Loucy (cell line): ENCODE measurements around the gene RCBTB1.

Experiments used
- H2AFZ ChIP-seq: fragments of 200-600 bp; sonication (generic); 2 replicates; pipeline ENCODE4 v1.6.0; 2016; ENCODE audit warnings: antibody characterized with exemption, mild to moderate bottlenecking, low read length, moderate library complexity
- H3F3A ChIP-seq: fragments of 200-600 bp; 2 replicates; pipeline ENCODE4 v1.6.0; 2016; ENCODE audit warnings: antibody characterized with exemption, low read depth, mild to moderate bottlenecking
- H3K27me3 ChIP-seq: fragments of 200-600 bp; sonication (generic); 2 replicates; pipeline ENCODE4 v1.6.1; 2014; ENCODE audit warnings: low read length, mild to moderate bottlenecking; ENCODE audit not compliant: insufficient read depth, poor library complexity, severe bottlenecking
- H3K36me3 ChIP-seq: fragments of 200-600 bp; sonication (generic); 2 replicates; pipeline ENCODE4 v1.6.1; 2016; ENCODE audit warnings: low read length; ENCODE audit not compliant: insufficient read depth
- H3K4me1 ChIP-seq: fragments of 200-600 bp; sonication (generic); 2 replicates; pipeline ENCODE4 v1.5.1; 2014; ENCODE audit warnings: low read length, mild to moderate bottlenecking; ENCODE audit not compliant: insufficient read depth, poor library complexity, severe bottlenecking
- H3K4me2 ChIP-seq: fragments of 200-600 bp; sonication (generic); 2 replicates; pipeline ENCODE4 v1.6.0; 2014; ENCODE audit warnings: antibody characterized with exemption, low read length, low read depth, mild to moderate bottlenecking; ENCODE audit not compliant: poor library complexity, severe bottlenecking
- H3K4me3 ChIP-seq: fragments of 200-600 bp; sonication (generic); 2 replicates; pipeline ENCODE4 v1.5.1; 2014; ENCODE audit warnings: low read length, mild to moderate bottlenecking, mixed read lengths; ENCODE audit not compliant: poor library complexity, severe bottlenecking
- H3K79me2 ChIP-seq: fragments of 200-600 bp; sonication (generic); 2 replicates; pipeline ENCODE4 v1.6.1; 2014; ENCODE audit warnings: low read length; ENCODE audit not compliant: insufficient read depth
- H3K9ac ChIP-seq: fragments of 200-600 bp; sonication (generic); 2 replicates; pipeline ENCODE4 v1.6.0; 2014; ENCODE audit warnings: mild to moderate bottlenecking, low read depth, low read length, moderate library complexity; ENCODE audit not compliant: poor library complexity, severe bottlenecking
- H3K9me2 ChIP-seq: fragments of 200-600 bp; sonication (generic); replicated peaks from 2 replicates; pipeline ENCODE4 v1.6.1; 2016; ENCODE audit warnings: low read depth, low read length, mixed read lengths
- H3K9me3 ChIP-seq: fragments of 200-600 bp; sonication (generic); 2 replicates; pipeline ENCODE4 v1.6.1; 2014; ENCODE audit warnings: mild to moderate bottlenecking, antibody characterized with exemption, low read length, low read depth; ENCODE audit not compliant: insufficient read depth
- H4K20me1 ChIP-seq: fragments of 200-600 bp; sonication (generic); 2 replicates; pipeline ENCODE4 v1.6.0; 2014; ENCODE audit warnings: antibody characterized with exemption, low read length, mild to moderate bottlenecking; ENCODE audit not compliant: insufficient read depth, poor library complexity, severe bottlenecking
- CTCF ChIP-seq: fragments of 200-600 bp; sonication (generic); conservative IDR thresholded peaks from 2 replicates; pipeline ENCODE4 v1.5.1; 2014; ENCODE audit warnings: mild to moderate bottlenecking, antibody characterized with exemption, low read length
- EZH2phosphoT487 ChIP-seq: fragments of 200-600 bp; IDR thresholded peaks from 2 replicates; pipeline ENCODE4 v1.6.1; 2018; ENCODE audit warnings: antibody characterized with exemption, mild to moderate bottlenecking, moderate library complexity, borderline replicate concordance

The RCBTB1 gene

GRCh38 chr13:49539313-49539712 is 46.0 kb downstream of the RCBTB1 start:
- Histone ChIP-seq H3K9me2 (no peaks in the 10 kb centered on the region), H3K79me2 (no peaks in the 10 kb centered on the region), H4K20me1 (no peaks in the 10 kb centered on the region), H2AFZ (no peak overlapping the region), H3K4me1 (peaks cover 9% of the 10 kb centered on the region), H3F3A (no peaks in the 10 kb centered on the region), H3K27me3 (no peaks in the 10 kb centered on the region), H3K9me3 (no peaks in the 10 kb centered on the region), H3K9ac (peak overlapping the region; percentile 14), H3K4me2 (no peak overlapping the region), H3K4me3 (no peak overlapping the region), H3K36me3 (peaks cover 10% of the 10 kb centered on the region)
- TF ChIP-seq CTCF (no peak), EZH2phosphoT487 (no peak)

- Histone ChIP-seq H3K9me3 (no peaks in the 10 kb centered on the region), H3K9me2 (no peaks in the 10 kb centered on the region), H3K4me2 (no peak overlapping the region), H2AFZ (no peak overlapping the region), H3K79me2 (no peaks in the 10 kb centered on the region), H3F3A (no peaks in the 10 kb centered on the region), H4K20me1 (no peaks in the 10 kb centered on the region), H3K36me3 (peaks cover 16% of the 10 kb centered on the region), H3K4me3 (no peak overlapping the region), H3K4me1 (peaks cover 9% of the 10 kb centered on the region), H3K9ac (no peak overlapping the region), H3K27me3 (no peaks in the 10 kb centered on the region)
- TF ChIP-seq EZH2phosphoT487 (no peak), CTCF (no peak)
Measured at GRCh38 chr13:49538404-49538803, 47.0 kb downstream of the RCBTB1 start.

GRCh38 chr13:49536144-49536873 is 49.0 kb downstream of the RCBTB1 start:
- Histone ChIP-seq H2AFZ (no peak overlapping the region), H3K27me3 (no peaks in the 10 kb centered on the region), H3K9me2 (no peaks in the 10 kb centered on the region), H3K79me2 (no peaks in the 10 kb centered on the region), H3F3A (no peaks in the 10 kb centered on the region), H3K4me1 (peaks cover 9% of the 10 kb centered on the region), H3K9ac (no peak overlapping the region), H3K9me3 (no peaks in the 10 kb centered on the region), H4K20me1 (no peaks in the 10 kb centered on the region), H3K36me3 (peaks cover 17% of the 10 kb centered on the region), H3K4me2 (no peak overlapping the region), H3K4me3 (no peak overlapping the region)
- no peak for TF ChIP-seq EZH2phosphoT487
- TF ChIP-seq CTCF = no peak
